Ishikawa (cell line): Measurements from ENCODE around the gene SRP14.

Experiments
- CEBPB ChIP-seq: IDR thresholded peaks from 2 replicates; pipeline ENCODE4 v1.6.1; 2012
- EGR1 ChIP-seq: IDR thresholded peaks from 2 replicates; pipeline ENCODE4 v1.6.1; 2012
- EP300 ChIP-seq: IDR thresholded peaks from 2 replicates; pipeline ENCODE4 v1.6.1; 2012; ENCODE audit warnings: borderline replicate concordance
- FOXM1 ChIP-seq: IDR thresholded peaks from 2 replicates; pipeline ENCODE4 v1.6.1; 2012; ENCODE audit warnings: low read depth, borderline replicate concordance
- NFIC ChIP-seq: IDR thresholded peaks from 2 replicates; pipeline ENCODE4 v1.6.1; 2012
- RAD21 ChIP-seq: IDR thresholded peaks from 2 replicates; pipeline ENCODE4 v1.6.1; 2012; ENCODE audit warnings: low read depth
- TCF12 ChIP-seq: IDR thresholded peaks from 2 replicates; pipeline ENCODE4 v1.6.1; 2012; ENCODE audit warnings: low read depth
- YY1 ChIP-seq: IDR thresholded peaks from 2 replicates; pipeline ENCODE4 v1.6.1; 2012; ENCODE audit warnings: low read depth
- ZBTB7A ChIP-seq: IDR thresholded peaks from 2 replicates; pipeline ENCODE4 v1.6.1; 2012; ENCODE audit warnings: low read depth
- TF ChIP-seq, protein P1 (sequence below): IDR thresholded peaks from 2 replicates; pipeline ENCODE4 v1.6.1; 2012

DNA sequence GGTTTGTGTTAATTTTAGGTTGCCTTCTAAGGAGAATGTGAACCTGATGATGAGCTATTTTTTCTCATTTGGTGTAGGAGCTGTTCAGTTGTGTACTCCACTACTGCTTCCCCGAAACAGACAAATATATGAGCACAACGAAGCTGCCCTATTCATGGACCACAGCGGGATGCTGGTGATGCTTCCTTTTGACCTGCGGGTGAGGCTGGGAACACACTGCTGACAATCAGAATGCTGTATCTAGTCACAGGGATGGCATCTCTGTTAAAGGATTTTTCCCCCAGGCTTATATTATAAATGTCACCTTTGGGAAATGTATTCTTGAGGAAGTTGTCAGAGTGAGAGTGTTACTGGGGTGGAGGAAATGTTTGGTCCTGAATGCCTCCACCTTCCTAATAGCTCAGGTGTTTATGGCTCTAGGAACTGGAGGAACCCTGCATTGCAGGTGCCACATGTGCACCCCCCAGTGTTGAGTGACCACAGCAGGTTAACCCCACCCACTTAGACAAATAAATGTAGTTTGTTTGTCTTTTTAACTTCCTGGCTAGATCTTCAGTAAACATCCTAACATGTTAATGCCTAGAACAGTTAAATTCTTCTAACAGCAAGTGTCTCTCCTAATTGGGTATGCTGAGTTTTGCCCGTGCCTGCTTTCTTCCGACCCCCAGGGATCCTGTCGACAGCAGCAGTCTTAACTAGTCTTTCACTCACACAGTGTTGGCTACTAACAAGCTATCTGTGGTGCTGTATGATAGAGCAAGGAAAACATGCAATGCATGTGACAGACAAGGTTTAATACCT is 35.7 kb downstream of the SRP14 start:
- TF ChIP-seq FOXM1, result no peak
- no peak for TF ChIP-seq TCF12
- TF ChIP-seq, protein P1, sequence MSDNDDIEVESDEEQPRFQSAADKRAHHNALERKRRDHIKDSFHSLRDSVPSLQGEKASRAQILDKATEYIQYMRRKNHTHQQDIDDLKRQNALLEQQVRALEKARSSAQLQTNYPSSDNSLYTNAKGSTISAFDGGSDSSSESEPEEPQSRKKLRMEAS, result no peak
- TF ChIP-seq EGR1, result no peak
- TF ChIP-seq EP300, result no peak
- TF ChIP-seq CEBPB, result no peak
- TF ChIP-seq NFIC, result no peak
- no peak for TF ChIP-seq ZBTB7A
- TF ChIP-seq YY1, result no peak
- TF ChIP-seq RAD21, result no peak
